HG03571 (cell line): ENCODE measurements around the gene PES1.
"Not testable (repeated sequence)": the region's sequence is repeated elsewhere in the genome, so short reads cannot be mapped to it uniquely, and the experiment has no call there.

Experiments
- ATAC-seq: cut with Tn5 transposase; IDR thresholded peaks from one replicate; pipeline ENCODE4 v1.9.1; 2021; ENCODE audit not compliant: unreplicated experiment

PES1 gene

GRCh38 chr22:30556388-30556787 is 35.3 kb downstream of the PES1 start:
- no peak for ATAC-seq

GRCh38 chr22:30555282-30556210 is 36.2 kb downstream of the PES1 start:
- no peak for ATAC-seq

- ATAC-seq = no peak
These were observed 37.7 kb downstream of the PES1 start for GRCh38 chr22:30553971-30554370.

- ATAC-seq = no peak
These were observed 39.0 kb downstream of the PES1 start for GRCh38 chr22:30552719-30553118.

- ATAC-seq = not testable (repeated sequence)
These were observed 39.9 kb downstream of the PES1 start for GRCh38 chr22:30551813-30552212.

GRCh38 chr22:30547188-30547587 is 44.5 kb downstream of the PES1 start:
- no peak for ATAC-seq

GRCh38 chr22:30546616-30547015 is 45.1 kb downstream of the PES1 start, which contains the start of gene SEC14L6:
Gene SEC14L6 (minus strand): TSS chr22:30546741. CDS start chr22:30546682, 59 bp downstream.
- ATAC-seq = no peak

GRCh38 chr22:30542811-30543188 is 48.9 kb downstream of the PES1 start:
- no peak for ATAC-seq

GRCh38 chr22:30541961-30542810 is 49.5 kb downstream of the PES1 start:
- ATAC-seq = no peak

- ATAC-seq = not testable (repeated sequence)
These were observed 50.2 kb downstream of the PES1 start for GRCh38 chr22:30541511-30541910.

GRCh38 chr22:30539368-30539767 is 52.3 kb downstream of the PES1 start:
- ATAC-seq = no peak

GRCh38 chr22:30538280-30538679 is 53.4 kb downstream of the PES1 start:
- ATAC-seq = no peak

- ATAC-seq = no peak
These were observed 54.5 kb downstream of the PES1 start for GRCh38 chr22:30537083-30537731.

GRCh38 chr22:30535182-30535581 is 56.5 kb downstream of the PES1 start:
- no peak for ATAC-seq

- no peak for ATAC-seq
These were observed 59.8 kb downstream of the PES1 start for GRCh38 chr22:30531651-30532608.

- ATAC-seq = no peak
These were observed 65.1 kb downstream of the PES1 start for GRCh38 chr22:30526656-30527055.
